Astrocyte (in vitro differentiated cells and primary cell): ENCODE results near the gene GTPBP6. TPM values are rescaled to one million over a fixed set of nuclear protein-coding genes. Genes with fewer than 3 reads are reported as not detected.

Experiments used
- DNase-seq: peaks from one replicate; pipeline ENCODE4 v3.0.0-alpha.2; 2010; ENCODE audit warnings: low read depth
- FAIRE-seq: peaks from 2 replicates; lab custom pipeline; 2011; peaks lifted over from hg19 to GRCh38; lab: Jason Lieb, UNC
- H2AFZ ChIP-seq: 2 replicates; pipeline ENCODE4 v1.6.0; 2012; ENCODE audit warnings: low read depth, low read length, inconsistent platforms
- H3K27ac ChIP-seq: 2 replicates; pipeline ENCODE4 v1.5.1; 2011; ENCODE audit warnings: low read depth, low read length, inconsistent platforms
- H3K27me3 ChIP-seq: 2 replicates; pipeline ENCODE4 v1.6.0; 2011; ENCODE audit warnings: low read length, inconsistent platforms; ENCODE audit not compliant: insufficient read depth
- H3K36me3 ChIP-seq: 2 replicates; pipeline ENCODE4 v1.5.1; 2011; ENCODE audit warnings: low read length, inconsistent platforms; ENCODE audit not compliant: insufficient read depth
- H3K4me1 ChIP-seq: 2 replicates; pipeline ENCODE4 v1.5.1; 2011; ENCODE audit warnings: low read length, inconsistent platforms; ENCODE audit not compliant: insufficient read depth
- H3K4me2 ChIP-seq: 2 replicates; pipeline ENCODE4 v1.6.0; 2012; ENCODE audit warnings: low read length, inconsistent platforms
- H3K4me3 ChIP-seq: 2 replicates; pipeline ENCODE4 v1.5.1; 2011; ENCODE audit warnings: low read depth, mild to moderate bottlenecking, low read length, inconsistent platforms; ENCODE audit not compliant: insufficient read depth
- H3K79me2 ChIP-seq: 2 replicates; pipeline ENCODE4 v1.6.0; 2012; ENCODE audit warnings: mild to moderate bottlenecking, low read length, inconsistent platforms; ENCODE audit not compliant: insufficient read depth
- H3K9ac ChIP-seq: 2 replicates; pipeline ENCODE4 v1.6.0; 2012; ENCODE audit warnings: mild to moderate bottlenecking, low read length, inconsistent platforms
- H3K9me3 ChIP-seq: 2 replicates; pipeline ENCODE4 v1.5.1; 2012; ENCODE audit warnings: low read depth, mild to moderate bottlenecking, low read length, inconsistent platforms; ENCODE audit not compliant: insufficient read depth
- H4K20me1 ChIP-seq: 2 replicates; pipeline ENCODE4 v1.6.0; 2012; ENCODE audit warnings: low read length, inconsistent platforms; ENCODE audit not compliant: insufficient read depth
- H3K27ac Mint-ChIP-seq: one replicate; pipeline ENCODE4 v1.8.0; 2021; ENCODE audit warnings: mild to moderate bottlenecking, mixed read lengths; ENCODE audit not compliant: unreplicated experiment
- H3K27me3 Mint-ChIP-seq: one replicate; pipeline ENCODE4 v1.8.0; 2021; ENCODE audit warnings: low read depth, mixed read lengths; ENCODE audit not compliant: unreplicated experiment
- H3K36me3 Mint-ChIP-seq: one replicate; pipeline ENCODE4 v1.8.0; 2021; ENCODE audit warnings: low read depth, mixed read lengths; ENCODE audit not compliant: unreplicated experiment
- H3K4me1 Mint-ChIP-seq: one replicate; pipeline ENCODE4 v1.8.0; 2021; ENCODE audit warnings: low read depth, mixed read lengths; ENCODE audit not compliant: unreplicated experiment
- H3K4me3 Mint-ChIP-seq: one replicate; pipeline ENCODE4 v1.8.0; 2021; ENCODE audit warnings: mild to moderate bottlenecking, moderate library complexity, mixed read lengths; ENCODE audit not compliant: unreplicated experiment
- H3K9me3 Mint-ChIP-seq: one replicate; pipeline ENCODE4 v1.8.0; 2021; ENCODE audit warnings: mild to moderate bottlenecking, mixed read lengths; ENCODE audit not compliant: unreplicated experiment
- CTCF ChIP-seq: IDR thresholded peaks from 2 replicates; pipeline ENCODE4 v1.5.1; 2011; ENCODE audit warnings: low read depth, mild to moderate bottlenecking, inconsistent platforms, low read length, moderate library complexity; ENCODE audit not compliant: insufficient read depth
- EZH2 ChIP-seq: IDR thresholded peaks from 2 replicates; pipeline ENCODE4 v1.6.1; 2012; ENCODE audit warnings: mild to moderate bottlenecking, low read length, inconsistent platforms; ENCODE audit not compliant: insufficient read depth
- total RNA-seq: library from RNA; stranded (reverse); gene quantifications from 2 replicates; pipeline ENCODE4 v1.2.1, GENCODE V29; 2021

GTPBP6 gene
- total RNA-seq, 1 donor from 2014 or later: 30.5 TPM

- no peak overlapping the region for H3K27ac Mint-ChIP-seq
These were observed 43.8 kb upstream of the GTPBP6 start for GRCh38 chrX:362351-362750.

GRCh38 chrX:361231-362145 is 42.9 kb upstream of the GTPBP6 start:
- no peak for DNase-seq
- Histone ChIP-seq H4K20me1 (no peaks in the 10 kb centered on the region), H3K4me3 (no peak overlapping the region), H3K27me3 (no peaks in the 10 kb centered on the region), H3K79me2 (peaks cover 6% of the 10 kb centered on the region), H3K4me1 (peaks cover 3% of the 10 kb centered on the region), H3K27ac (no peak overlapping the region), H2AFZ (no peak overlapping the region), H3K36me3 (no peaks in the 10 kb centered on the region), H3K4me2 (no peak overlapping the region), H3K9me3 (peaks cover 13% of the 10 kb centered on the region), H3K9ac (no peak overlapping the region)
- no peaks in the 10 kb centered on the region for H3K27me3 Mint-ChIP-seq
- H3K4me1 Mint-ChIP-seq: peaks cover 13% of the 10 kb centered on the region
- TF ChIP-seq CTCF: no peak
- no peak for TF ChIP-seq EZH2
- peaks cover 22% of the 10 kb centered on the region for H3K9me3 Mint-ChIP-seq
- no peak overlapping the region for H3K27ac Mint-ChIP-seq
- H3K4me3 Mint-ChIP-seq: no peak overlapping the region
- peaks cover 35% of the 10 kb centered on the region for H3K36me3 Mint-ChIP-seq
- no peak for FAIRE-seq

More at GRCh38 chrX:362351-362750, 43.8 kb upstream of the GTPBP6 start:
- FAIRE-seq (no peak), DNase-seq (no peak)
- Mint-ChIP-seq H3K4me3 (no peak overlapping the region), H3K36me3 (peaks cover 34% of the 10 kb centered on the region), H3K4me1 (peaks cover 5% of the 10 kb centered on the region), H3K9me3 (peaks cover 19% of the 10 kb centered on the region), H3K27me3 (no peaks in the 10 kb centered on the region)
- no peak overlapping the region for H3K9ac ChIP-seq
- H2AFZ ChIP-seq: no peak overlapping the region
- no peak overlapping the region for H3K27ac ChIP-seq
- no peaks in the 10 kb centered on the region for H4K20me1 ChIP-seq
- TF ChIP-seq CTCF (no peak), EZH2 (no peak)
- H3K79me2 ChIP-seq: peaks cover 8% of the 10 kb centered on the region
- H3K4me3 ChIP-seq: no peak overlapping the region
- no peaks in the 10 kb centered on the region for H3K27me3 ChIP-seq
- H3K4me1 ChIP-seq: no peaks in the 10 kb centered on the region
- no peaks in the 10 kb centered on the region for H3K36me3 ChIP-seq
- peaks cover 13% of the 10 kb centered on the region for H3K9me3 ChIP-seq
- H3K4me2 ChIP-seq: no peak overlapping the region
